Bronchial epithelial cell (primary cell): ENCODE data around the gene FOXS1. TPM values are rescaled to one million over a fixed set of nuclear protein-coding genes. Genes with fewer than 3 reads are reported as not detected.

ENCODE experiments used
- DNase-seq: peaks from one replicate; pipeline ENCODE4 v3.0.0-alpha.2; 2010; ENCODE audit warnings: low read depth
- FAIRE-seq: peaks from 2 replicates; lab custom pipeline; 2011; peaks lifted over from hg19 to GRCh38; lab: Jason Lieb, UNC
- H3K27me3 ChIP-seq: 2 replicates; pipeline ENCODE4 v1.5.1; 2011; ENCODE audit warnings: low read length; ENCODE audit not compliant: control insufficient read depth, insufficient read depth
- H3K36me3 ChIP-seq: 2 replicates; pipeline ENCODE4 v1.5.1; 2011; ENCODE audit warnings: low read length; ENCODE audit not compliant: control insufficient read depth, insufficient read depth
- H3K4me3 ChIP-seq: 2 replicates; pipeline ENCODE4 v1.5.1; 2011; ENCODE audit warnings: mild to moderate bottlenecking, low read depth, low read length, control low read depth
- total RNA-seq: library from RNA; depleted of rRNA; stranded (reverse); fragments of >200 nt; gene quantifications from 2 replicates; pipeline ENCODE4 v1.2.1, GENCODE V29; 2014
- TF ChIP-seq, protein P1 (sequence below): IDR thresholded peaks from 2 replicates; pipeline ENCODE4 v1.5.1; 2011; ENCODE audit warnings: mild to moderate bottlenecking, moderate library complexity, low read length, control low read depth, inconsistent platforms; ENCODE audit not compliant: insufficient read depth, severe bottlenecking

The FOXS1 gene
- total RNA-seq, 1 donor from 2014 or later, result not detected

GRCh38 chr20:31859266-31859997 lies 14.0 kb upstream of the FOXS1 start:
- FAIRE-seq, result no peak
- peaks cover 6% of the 10 kb centered on the region for H3K27me3 ChIP-seq
- DNase-seq, result no peak
- no peaks in the 10 kb centered on the region for H3K36me3 ChIP-seq
- H3K4me3 ChIP-seq, result no peak overlapping the region
- TF ChIP-seq, protein P1, sequence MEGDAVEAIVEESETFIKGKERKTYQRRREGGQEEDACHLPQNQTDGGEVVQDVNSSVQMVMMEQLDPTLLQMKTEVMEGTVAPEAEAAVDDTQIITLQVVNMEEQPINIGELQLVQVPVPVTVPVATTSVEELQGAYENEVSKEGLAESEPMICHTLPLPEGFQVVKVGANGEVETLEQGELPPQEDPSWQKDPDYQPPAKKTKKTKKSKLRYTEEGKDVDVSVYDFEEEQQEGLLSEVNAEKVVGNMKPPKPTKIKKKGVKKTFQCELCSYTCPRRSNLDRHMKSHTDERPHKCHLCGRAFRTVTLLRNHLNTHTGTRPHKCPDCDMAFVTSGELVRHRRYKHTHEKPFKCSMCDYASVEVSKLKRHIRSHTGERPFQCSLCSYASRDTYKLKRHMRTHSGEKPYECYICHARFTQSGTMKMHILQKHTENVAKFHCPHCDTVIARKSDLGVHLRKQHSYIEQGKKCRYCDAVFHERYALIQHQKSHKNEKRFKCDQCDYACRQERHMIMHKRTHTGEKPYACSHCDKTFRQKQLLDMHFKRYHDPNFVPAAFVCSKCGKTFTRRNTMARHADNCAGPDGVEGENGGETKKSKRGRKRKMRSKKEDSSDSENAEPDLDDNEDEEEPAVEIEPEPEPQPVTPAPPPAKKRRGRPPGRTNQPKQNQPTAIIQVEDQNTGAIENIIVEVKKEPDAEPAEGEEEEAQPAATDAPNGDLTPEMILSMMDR, result no peak

GRCh38 chr20:31858760-31859083 lies 13.3 kb upstream of the FOXS1 start:
- H3K4me3 ChIP-seq, result no peak overlapping the region
- no peaks in the 10 kb centered on the region for H3K36me3 ChIP-seq
- peaks cover 6% of the 10 kb centered on the region for H3K27me3 ChIP-seq
- DNase-seq, result no peak
- no peak for FAIRE-seq
- TF ChIP-seq, protein P1, result no peak

- Histone ChIP-seq H3K36me3 (no peaks in the 10 kb centered on the region), H3K27me3 (peaks cover 6% of the 10 kb centered on the region), H3K4me3 (no peak overlapping the region)
- TF ChIP-seq, protein P1, result no peak
- FAIRE-seq (no peak), DNase-seq (no peak)
Measured at GRCh38 chr20:31857861-31858759, 12.7 kb upstream of the FOXS1 start.

DNA sequence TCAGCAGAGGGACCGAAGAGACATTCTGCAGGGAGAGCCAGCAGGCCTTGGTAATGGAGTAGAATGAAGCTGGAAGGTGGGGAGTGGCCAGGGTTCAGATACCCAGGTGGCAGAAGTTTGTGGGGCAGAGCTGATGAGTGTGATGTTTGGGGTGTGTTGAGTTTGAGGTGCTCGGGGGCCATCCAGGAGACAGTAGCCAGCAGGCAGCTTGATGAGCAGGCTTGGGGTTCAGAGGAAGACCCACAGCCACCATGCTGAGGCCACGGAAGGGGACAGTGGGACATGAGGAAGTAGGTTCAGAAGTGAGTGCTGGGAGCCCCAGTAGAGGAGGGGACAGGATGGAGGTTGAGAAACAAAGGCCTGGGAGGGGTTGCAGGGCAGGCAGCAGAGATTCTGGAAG lies 11.1 kb upstream of the FOXS1 start:
- TF ChIP-seq, protein P1, result no peak
- H3K27me3 ChIP-seq, result peaks cover 6% of the 10 kb centered on the region
- no peak for FAIRE-seq

GRCh38 chr20:31853481-31853880 lies 8.1 kb upstream of the FOXS1 start:
- Histone ChIP-seq H3K27me3 (peaks cover 6% of the 10 kb centered on the region), H3K4me3 (no peak overlapping the region), H3K36me3 (no peaks in the 10 kb centered on the region)
- TF ChIP-seq, protein P1, result no peak
- FAIRE-seq (no peak), DNase-seq (no peak)

More for the DNA sequence above, 11.1 kb upstream of the FOXS1 start:
- Histone ChIP-seq H3K36me3 (no peaks in the 10 kb centered on the region), H3K4me3 (no peak overlapping the region)
- DNase-seq, result no peak
